Right atrium auricular region (tissue), 2 donors: Measurements from ENCODE around the gene PLEK2. TPM values are rescaled to one million over a fixed set of nuclear protein-coding genes. Genes with fewer than 3 reads are reported as not detected.

Experiments used
- DNase-seq: peaks from one replicate; pipeline ENCODE4 v3.0.0-alpha.2; 2019; ENCODE audit warnings: low spot score
- H3K27ac ChIP-seq, 2 donors: fragments of 200-600 bp; sonication (generic); 1 replicate in 1 of 2; 2 replicates in 1 of 2; pipeline ENCODE4 v1.5.1; 2016 to 2019
- H3K27me3 ChIP-seq, 2 donors: fragments of 200-600 bp; sonication (generic); one replicate each; pipeline versions ENCODE4 v1.5.1 to v1.6.0; 2017 to 2019
- H3K36me3 ChIP-seq: fragments of 200-600 bp; sonication (generic); one replicate; pipeline ENCODE4 v1.5.1; 2016
- H3K4me1 ChIP-seq, 2 donors: fragments of 200-600 bp; sonication (generic); one replicate each; pipeline versions ENCODE4 v1.5.1 to v1.6.0; 2017 to 2019
- H3K4me3 ChIP-seq, 2 donors: fragments of 200-600 bp; sonication (generic); 1 replicate in 1 of 2; 2 replicates in 1 of 2; pipeline ENCODE4 v1.5.1; 2017 to 2019; ENCODE audit warnings: mild to moderate bottlenecking in 1 of 2, moderate library complexity in 1 of 2
- H3K9me3 ChIP-seq, 2 donors: fragments of 200-600 bp; sonication (generic); one replicate each; pipeline ENCODE4 v1.5.1; 2019
- CTCF ChIP-seq, 2 donors: fragments of 200-600 bp; sonication (generic); IDR thresholded peaks; one replicate each; pipeline ENCODE4 v1.5.1; 2019; ENCODE audit warnings: antibody characterized with exemption in 2 of 2
- total RNA-seq, 2 donors: library from RNA; depleted of rRNA; stranded (reverse); fragments of >200 nt; gene quantifications; one replicate each; pipeline ENCODE4 v1.1.0, GENCODE V29; 2016

The PLEK2 gene
- total RNA-seq, 2 donors from 2014 or later: 1.1 to 2.1 TPM

- H3K27me3 ChIP-seq: no peaks in the 10 kb centered on the region
- no peak for DNase-seq
- peaks cover 2% of the 10 kb centered on the region for H3K36me3 ChIP-seq
- no peaks in the 10 kb centered on the region for H3K4me1 ChIP-seq
- no peak overlapping the region for H3K27ac ChIP-seq
- H3K4me3 ChIP-seq: no peak overlapping the region
- no peaks in the 10 kb centered on the region for H3K9me3 ChIP-seq
- no peak for TF ChIP-seq CTCF (IDR thresholded peaks at IDR 0.05)
Observed at GRCh38 chr14:67389811-67390534, 22.0 kb downstream of the PLEK2 start.

- H3K4me1 ChIP-seq: no peaks in the 10 kb centered on the region
- H3K27ac ChIP-seq: no peak overlapping the region
- no peak for TF ChIP-seq CTCF (IDR thresholded peaks at IDR 0.05)
- H3K9me3 ChIP-seq: no peaks in the 10 kb centered on the region
- H3K36me3 ChIP-seq: peaks cover 9% of the 10 kb centered on the region
- H3K4me3 ChIP-seq: no peak overlapping the region
- H3K27me3 ChIP-seq: no peaks in the 10 kb centered on the region
- DNase-seq: no peak
Observed at GRCh38 chr14:67389275-67389674, 22.7 kb downstream of the PLEK2 start.

- Histone ChIP-seq H3K27ac (no peak overlapping the region), H3K9me3 (no peaks in the 10 kb centered on the region), H3K4me1 (no peaks in the 10 kb centered on the region), H3K27me3 (no peaks in the 10 kb centered on the region), H3K4me3 (no peak overlapping the region), H3K36me3 (peaks cover 29% of the 10 kb centered on the region)
- no peak for DNase-seq
- no peak for TF ChIP-seq CTCF (IDR thresholded peaks at IDR 0.05)
Observed at GRCh38 chr14:67387195-67387594, 24.8 kb downstream of the PLEK2 start.

GRCh38 chr14:67385618-67386017 lies 26.3 kb downstream of the PLEK2 start:
- H3K9me3 ChIP-seq: no peaks in the 10 kb centered on the region
- no peak for DNase-seq
- peaks cover 45% of the 10 kb centered on the region for H3K36me3 ChIP-seq
- TF ChIP-seq CTCF (IDR thresholded peaks at IDR 0.05): no peak
- H3K4me3 ChIP-seq: no peak overlapping the region
- no peak overlapping the region for H3K27ac ChIP-seq
- H3K4me1 ChIP-seq: no peaks in the 10 kb centered on the region
- H3K27me3 ChIP-seq: no peaks in the 10 kb centered on the region

- no peak overlapping the region for H3K27ac ChIP-seq
- peaks cover 50% of the 10 kb centered on the region for H3K36me3 ChIP-seq
- DNase-seq: no peak
- no peaks in the 10 kb centered on the region for H3K9me3 ChIP-seq
- no peaks in the 10 kb centered on the region for H3K4me1 ChIP-seq
- no peaks in the 10 kb centered on the region for H3K27me3 ChIP-seq
- no peak overlapping the region for H3K4me3 ChIP-seq
- no peak for TF ChIP-seq CTCF (IDR thresholded peaks at IDR 0.05)
Observed at GRCh38 chr14:67385120-67385519, 26.8 kb downstream of the PLEK2 start.

- Histone ChIP-seq H3K36me3 (peaks cover 81% of the 10 kb centered on the region), H3K4me3 (no peak overlapping the region), H3K27me3 (no peaks in the 10 kb centered on the region), H3K27ac (no peak overlapping the region), H3K4me1 (no peaks in the 10 kb centered on the region), H3K9me3 (no peaks in the 10 kb centered on the region)
- DNase-seq: no peak
- no peak for TF ChIP-seq CTCF (IDR thresholded peaks at IDR 0.05)
Observed at GRCh38 chr14:67377916-67378315, 34.0 kb downstream of the PLEK2 start.
